GM18526 (cell line): ENCODE data around the gene SLC44A1.

ENCODE experiments used
- POLR2A ChIP-seq: IDR thresholded peaks from 3 replicates; pipeline ENCODE4 v1.6.1; 2011; ENCODE audit not compliant: insufficient read length; ENCODE audit errors: extremely low read depth

Gene SLC44A1

DNA sequence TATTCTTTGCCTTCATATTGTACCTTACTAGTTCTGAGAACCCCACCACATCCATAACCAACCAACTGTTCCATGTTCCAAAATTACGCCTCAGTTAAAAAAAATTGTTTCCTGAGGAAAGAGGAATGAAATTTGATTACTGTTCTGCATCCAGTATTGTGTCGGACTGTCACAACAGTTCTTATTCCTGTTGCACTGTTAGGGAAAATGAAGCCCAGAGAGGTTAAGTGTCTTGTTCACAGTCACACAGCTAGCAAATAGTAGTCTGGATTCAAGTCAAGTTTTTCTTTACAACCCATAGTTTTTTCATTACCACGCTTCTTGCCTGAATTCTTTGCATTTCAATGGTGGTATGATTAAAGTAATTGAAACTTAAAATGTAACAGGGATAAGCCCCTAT, 207.7 kb downstream of the SLC44A1 start:
- TF ChIP-seq POLR2A = no peak

DNA sequence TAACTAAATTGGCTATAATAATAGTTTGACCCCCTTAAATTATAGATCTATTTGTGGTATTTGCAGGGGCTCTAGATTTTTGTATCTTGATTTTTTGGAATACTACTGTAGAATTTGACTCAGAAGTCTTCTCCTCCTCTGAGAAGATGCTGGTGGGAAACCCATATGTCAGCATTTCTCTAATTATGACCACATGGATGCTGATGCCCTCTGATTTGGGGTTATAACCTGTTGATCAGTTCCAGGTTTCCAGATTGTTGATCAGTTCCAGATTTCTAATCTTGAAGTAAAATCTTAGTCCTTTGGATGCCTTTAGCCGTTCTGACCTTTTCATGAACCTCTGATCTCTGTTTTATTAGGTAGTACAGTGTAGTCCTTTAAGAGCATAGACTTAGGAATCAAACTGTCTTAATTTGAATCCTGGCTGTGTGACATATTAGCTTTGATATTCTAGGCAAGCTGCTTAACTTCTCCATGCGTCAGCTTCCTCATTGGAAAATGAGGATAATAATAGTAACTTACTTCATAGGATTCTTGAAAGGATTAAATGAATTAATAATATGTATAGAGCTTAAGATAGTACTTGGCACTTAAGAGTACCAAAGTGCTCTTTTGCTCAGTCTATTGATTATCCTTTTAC, 211.5 kb downstream of the SLC44A1 start:
- TF ChIP-seq POLR2A = no peak

DNA sequence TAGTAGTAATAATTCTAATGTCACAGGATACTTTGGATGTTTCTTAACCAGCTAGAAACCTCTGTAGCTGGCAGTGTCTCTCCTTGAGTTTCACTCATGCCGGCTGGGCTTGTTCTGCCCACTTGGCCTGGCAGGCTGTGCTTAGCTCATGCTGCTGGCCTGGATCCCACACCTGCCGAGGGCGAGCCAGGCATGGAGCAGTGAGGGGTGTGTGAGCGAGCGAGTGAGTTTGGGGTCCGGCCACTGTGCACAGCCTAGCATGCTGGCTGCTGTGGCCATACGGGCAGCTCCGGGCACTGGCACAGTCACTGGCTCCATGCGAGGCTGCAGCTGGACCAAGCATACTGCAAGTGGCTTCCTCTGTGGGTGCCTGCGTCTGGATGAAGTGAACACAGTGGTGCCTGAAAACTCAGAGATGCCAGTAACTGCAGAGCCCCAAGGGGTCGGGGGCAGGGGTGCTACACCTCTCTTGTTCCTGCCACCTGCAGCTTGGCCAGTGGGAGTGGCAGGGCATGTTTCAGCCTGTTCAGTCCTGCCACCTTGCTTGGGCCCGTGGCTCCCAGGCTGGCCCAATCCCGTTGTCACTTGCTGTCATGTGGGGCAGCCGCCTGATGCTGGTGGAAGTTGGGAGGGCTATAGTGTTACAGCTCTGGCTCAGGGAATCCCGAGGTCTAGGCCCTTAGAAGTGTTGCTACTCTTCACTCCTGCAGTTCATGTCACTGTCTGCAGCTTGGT, 213.3 kb downstream of the SLC44A1 start:
- TF ChIP-seq POLR2A = no peak

DNA sequence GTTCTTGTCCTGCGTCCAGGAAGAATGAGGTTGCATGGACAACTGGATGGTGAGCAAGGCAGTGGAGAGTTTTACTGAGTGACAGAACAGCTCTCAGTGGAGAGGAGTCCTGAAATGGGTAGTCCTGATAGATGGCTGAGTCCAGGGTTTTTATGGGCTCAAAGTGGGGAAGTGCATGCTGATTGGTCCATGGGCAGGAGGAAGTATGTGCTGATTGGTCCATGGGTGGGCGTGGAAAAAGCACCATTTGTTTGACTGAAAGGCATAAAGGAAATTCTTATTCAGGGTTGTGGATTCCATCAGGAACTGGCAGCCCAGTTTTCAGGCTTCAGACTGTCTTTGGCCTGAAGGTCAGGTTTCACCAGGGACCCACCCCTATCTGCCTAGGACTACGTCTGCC, 214.0 kb downstream of the SLC44A1 start:
- TF ChIP-seq POLR2A = no peak

DNA sequence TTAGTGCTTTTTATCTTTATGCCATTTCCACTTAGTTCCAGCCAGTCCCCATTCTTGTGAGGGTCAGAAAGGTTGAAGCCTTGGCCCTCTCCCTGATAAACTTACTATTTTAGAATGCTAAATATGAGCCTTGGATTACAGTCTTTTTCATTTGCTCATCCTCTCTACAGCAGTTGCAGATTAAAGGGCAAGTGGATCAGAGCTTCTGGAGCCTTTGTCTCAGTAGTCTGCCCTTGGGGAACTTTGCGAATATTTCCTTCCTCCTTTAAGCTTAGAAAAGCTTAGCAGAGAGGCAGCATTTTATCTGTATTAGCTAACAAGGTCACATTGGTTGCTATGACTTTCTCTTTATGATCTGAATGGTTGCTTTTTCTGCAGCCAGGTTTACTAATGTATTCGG, 214.9 kb downstream of the SLC44A1 start:
- TF ChIP-seq POLR2A = no peak

DNA sequence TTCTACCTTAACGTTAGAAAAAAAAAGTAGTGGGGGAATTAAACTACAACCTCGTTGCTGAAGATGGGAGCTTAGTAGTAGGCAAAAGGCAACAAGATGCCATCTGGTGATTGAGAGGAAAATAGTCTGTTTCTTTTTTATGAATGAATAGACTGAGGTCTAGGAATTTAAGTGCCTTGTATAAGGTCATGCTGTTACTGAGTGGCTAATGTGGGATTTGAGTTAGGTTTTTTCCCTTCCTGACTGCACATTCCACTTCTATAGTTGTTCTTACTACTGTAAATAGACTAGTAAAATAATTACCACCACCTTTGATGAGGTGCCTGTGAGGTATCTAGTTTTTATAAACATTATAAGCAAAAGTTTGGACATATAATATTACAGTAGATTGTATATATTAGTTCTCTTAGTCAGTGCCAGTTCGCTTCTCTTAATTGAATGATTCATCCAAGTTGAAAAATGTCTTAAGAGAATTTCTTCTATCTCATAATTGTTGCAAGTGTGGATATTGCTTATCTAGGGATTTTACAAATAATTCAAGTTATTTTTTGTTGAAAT, 222.5 kb downstream of the SLC44A1 start:
- no peak for TF ChIP-seq POLR2A

DNA sequence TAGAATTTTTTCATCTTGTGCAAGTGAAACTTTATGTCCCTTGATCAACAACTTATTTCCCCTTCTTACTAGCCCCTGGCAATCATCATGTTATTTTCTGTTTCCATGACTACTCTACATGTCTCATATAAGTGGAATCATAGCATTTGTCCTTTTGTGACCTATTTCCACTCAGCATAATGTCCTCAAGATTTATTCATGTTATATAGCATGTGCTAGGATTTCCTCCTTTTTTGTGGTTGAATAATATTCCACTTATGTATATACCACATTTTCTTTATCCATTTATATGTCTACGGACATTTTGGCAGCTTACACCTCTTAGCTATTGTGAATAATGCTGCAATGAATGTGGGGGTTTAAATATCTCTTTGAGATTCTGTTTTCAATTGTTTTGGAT, 224.4 kb downstream of the SLC44A1 start:
- TF ChIP-seq POLR2A = no peak

DNA sequence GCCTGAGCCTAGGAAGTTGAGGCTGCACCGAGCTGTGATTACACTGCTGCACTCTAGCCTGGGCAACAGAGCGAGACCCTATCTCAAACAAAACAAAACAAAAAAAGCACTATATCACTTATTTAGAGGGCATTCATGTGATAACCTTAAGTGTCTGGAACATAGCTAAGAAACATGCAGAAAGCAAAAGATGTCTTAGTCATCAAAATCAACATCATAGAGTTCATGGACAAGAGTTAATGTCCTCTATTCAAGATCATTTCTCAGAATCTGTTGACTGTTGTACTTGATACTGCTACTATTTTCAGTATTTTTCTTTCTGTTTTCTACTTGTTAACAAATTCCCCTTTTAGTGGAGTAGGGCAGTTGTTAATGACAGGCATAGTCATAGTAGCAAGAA, 228.8 kb downstream of the SLC44A1 start:
- no peak for TF ChIP-seq POLR2A

DNA sequence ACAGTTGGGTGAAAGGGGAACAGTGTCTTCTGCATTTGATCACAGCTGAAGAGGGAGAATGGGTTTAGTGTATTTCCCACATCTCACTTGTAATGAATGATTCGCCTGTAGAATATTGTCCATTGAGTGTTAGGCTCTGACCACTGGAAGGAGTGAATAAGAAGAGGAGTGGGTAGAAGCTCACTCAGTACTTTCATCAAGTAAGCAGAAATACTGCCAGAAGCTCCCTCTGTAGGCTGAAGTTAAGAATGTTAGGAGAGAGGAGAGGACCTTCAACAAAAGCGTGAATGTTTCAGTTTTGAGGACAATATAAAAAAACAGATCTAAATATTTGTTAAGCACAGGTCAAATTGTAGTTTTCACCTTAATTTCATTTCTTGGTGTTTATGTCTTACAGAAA, 230.9 kb downstream of the SLC44A1 start:
- TF ChIP-seq POLR2A = no peak

DNA sequence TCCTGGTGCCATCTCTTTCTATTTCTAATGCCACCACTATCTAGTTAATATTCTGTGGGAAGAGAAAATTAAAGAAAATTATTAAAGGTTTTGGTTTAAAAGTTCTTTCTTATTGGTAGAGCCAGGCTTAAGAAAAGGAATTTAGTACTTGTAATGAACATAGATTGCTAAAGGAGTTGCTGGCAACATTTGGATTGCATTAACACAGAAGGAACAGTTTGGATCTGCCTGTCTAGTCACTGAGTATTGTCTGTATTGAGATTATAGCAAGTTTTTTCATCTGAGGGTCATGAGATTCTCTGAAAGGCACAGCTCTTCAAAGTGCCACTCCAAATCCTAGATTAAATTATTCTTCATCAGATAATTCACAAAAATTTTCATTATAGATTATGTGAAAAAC, 235.4 kb downstream of the SLC44A1 start:
- TF ChIP-seq POLR2A = no peak

DNA sequence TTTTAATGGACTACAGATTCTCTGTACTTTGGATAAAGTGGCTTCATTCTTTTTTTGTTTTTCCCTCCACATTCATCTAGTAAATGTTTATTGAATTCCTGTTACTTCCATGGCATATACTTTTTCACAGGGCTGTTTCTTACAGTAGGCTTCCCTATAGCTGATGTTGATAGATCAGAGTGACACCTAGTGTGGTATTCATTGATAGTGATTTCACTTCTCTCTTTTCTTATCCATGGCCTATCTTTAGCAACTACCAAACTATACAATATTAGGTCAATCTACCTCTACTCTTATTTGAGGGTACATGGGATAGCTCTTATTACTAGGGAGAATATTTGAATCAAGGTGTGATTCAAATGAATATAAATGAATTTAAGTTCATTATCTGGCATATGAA, 239.2 kb downstream of the SLC44A1 start:
- no peak for TF ChIP-seq POLR2A

DNA sequence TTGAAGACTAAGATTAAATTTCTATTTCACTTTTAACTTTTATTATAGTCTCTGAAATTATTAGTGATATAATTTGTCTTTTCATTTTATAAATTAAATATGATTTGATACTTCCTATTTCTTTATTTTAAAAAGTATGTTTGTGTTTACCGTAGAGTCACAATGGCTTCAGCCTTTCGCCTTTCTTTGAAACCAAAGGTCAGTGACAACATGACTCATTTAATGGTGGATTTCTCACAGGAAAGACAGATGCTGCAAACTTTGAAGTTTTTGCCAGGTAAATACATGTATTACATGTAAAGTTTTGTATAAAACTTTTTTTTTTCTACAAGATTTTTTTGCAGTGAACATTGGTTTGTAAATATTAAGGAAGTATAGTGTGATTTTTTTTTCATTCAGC, 239.8 kb downstream of the SLC44A1 start:
- TF ChIP-seq POLR2A = no peak

DNA sequence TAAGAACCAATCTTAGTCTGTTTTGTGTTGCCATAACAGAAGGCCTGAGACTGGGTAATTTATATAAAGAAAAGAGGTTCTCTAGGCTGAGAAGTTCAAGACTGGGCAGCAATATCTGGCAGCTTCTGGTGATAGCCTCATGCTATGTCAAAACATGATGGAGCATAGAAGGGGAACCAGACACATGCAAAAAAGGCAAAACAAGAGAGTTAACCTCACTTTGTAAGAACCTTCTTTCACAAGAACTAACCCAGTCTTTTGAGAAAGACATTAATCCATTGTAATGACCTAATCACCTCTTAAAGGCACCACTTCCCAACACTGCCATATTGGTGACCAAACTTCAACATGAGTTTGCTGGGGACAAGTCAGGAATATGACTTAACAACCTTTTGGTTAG, 240.7 kb downstream of the SLC44A1 start:
- no peak for TF ChIP-seq POLR2A
